Measurements from ENCODE around the gene BHLHA9.

DNA sequence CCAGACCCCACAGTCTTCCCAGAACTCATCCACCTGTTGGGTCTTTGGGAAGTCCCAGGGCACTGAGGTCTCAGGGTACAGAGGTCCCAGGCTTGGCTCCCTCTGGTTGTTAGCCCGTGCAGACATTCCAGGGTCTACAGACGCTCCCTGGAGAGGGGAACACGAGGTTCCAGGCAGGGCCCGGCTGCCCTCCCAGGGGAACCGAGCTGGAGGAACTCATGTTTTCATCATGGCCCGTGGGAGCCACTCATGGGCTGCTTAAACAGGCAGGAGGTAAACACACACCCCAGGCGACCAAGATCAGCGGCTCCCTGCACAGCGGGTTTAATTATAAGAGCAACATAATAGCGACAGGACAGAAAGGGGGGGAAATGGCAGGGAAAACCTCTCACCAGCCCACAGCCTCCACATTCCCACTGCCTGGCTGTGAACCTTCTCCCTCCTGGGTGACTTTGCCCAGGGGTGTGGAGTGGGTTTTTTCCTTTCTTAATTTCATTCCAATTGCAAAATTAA is 45.7 kb downstream of the BHLHA9 start:
- TF ChIP-seq POLR2AphosphoS5 (IDR thresholded peaks at IDR 0.05; ENCODE audit: borderline replicate concordance, low read depth, low read length), result no peak
- no peak for TF ChIP-seq EZH2 (IDR thresholded peaks at IDR 0.05)
- no peak for TF ChIP-seq FOXP2 (optimal IDR thresholded peaks at IDR 0.05; ENCODE audit: control extremely low read depth, extremely low read length, insufficient read depth)

All from SK-N-MC (cell line).